PC-9 (cell line): ENCODE measurements around the gene ARHGEF1.

Source experiments
- EZH2 ChIP-seq: fragments of 200-600 bp; sonication (generic); IDR thresholded peaks from 2 replicates; pipeline ENCODE4 v1.8.0; 2017; ENCODE audit warnings: antibody characterized with exemption, low read depth
- TF ChIP-seq, protein P1 (sequence below): fragments of 200-600 bp; sonication (generic); conservative IDR thresholded peaks from 2 replicates; pipeline ENCODE4 v1.6.1; 2017; ENCODE audit warnings: mixed run types, antibody characterized with exemption, mild to moderate bottlenecking, moderate library complexity

DNA sequence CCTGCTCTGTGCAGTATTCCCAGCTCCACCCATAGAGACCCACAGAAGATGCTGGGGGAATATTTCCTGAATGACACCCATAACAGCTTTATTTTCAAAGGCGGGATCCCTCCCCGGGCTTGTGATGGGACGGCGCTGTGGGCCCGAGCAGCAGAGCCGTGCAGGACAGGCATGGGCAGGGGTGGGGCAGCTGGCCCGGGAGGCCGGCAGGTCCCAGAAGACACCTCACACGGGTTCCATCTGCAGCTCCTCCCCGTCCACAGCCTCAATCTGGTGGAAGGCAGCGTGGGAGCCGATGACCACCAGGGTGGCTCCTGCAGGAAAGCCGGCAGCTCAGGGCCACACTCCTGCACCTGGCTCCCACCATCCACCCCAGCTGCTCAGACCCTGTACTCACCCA lies 73.6 kb downstream of the ARHGEF1 start:
- TF ChIP-seq EZH2: no peak
- TF ChIP-seq, protein P1, sequence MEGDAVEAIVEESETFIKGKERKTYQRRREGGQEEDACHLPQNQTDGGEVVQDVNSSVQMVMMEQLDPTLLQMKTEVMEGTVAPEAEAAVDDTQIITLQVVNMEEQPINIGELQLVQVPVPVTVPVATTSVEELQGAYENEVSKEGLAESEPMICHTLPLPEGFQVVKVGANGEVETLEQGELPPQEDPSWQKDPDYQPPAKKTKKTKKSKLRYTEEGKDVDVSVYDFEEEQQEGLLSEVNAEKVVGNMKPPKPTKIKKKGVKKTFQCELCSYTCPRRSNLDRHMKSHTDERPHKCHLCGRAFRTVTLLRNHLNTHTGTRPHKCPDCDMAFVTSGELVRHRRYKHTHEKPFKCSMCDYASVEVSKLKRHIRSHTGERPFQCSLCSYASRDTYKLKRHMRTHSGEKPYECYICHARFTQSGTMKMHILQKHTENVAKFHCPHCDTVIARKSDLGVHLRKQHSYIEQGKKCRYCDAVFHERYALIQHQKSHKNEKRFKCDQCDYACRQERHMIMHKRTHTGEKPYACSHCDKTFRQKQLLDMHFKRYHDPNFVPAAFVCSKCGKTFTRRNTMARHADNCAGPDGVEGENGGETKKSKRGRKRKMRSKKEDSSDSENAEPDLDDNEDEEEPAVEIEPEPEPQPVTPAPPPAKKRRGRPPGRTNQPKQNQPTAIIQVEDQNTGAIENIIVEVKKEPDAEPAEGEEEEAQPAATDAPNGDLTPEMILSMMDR: no peak
